Measurements from ENCODE around the gene RPP25L. TPM values are rescaled to one million over a fixed set of nuclear protein-coding genes. Genes with fewer than 3 reads are reported as not detected.

RPP25L gene
- total and polyA plus RNA-seq, 9 of the 15 experiments (the other 6 are each of a cell fraction or from before 2014, with no cell fraction given), result 16.3 to 43.7 (median 29.0) TPM

- Histone ChIP-seq H3K4me2 (ENCODE audit: insufficient read depth, low read length) (no peak overlapping the region), H4K20me1 (replicated peaks; ENCODE audit: control insufficient read depth, insufficient read depth, low read length) (no peaks in the 10 kb centered on the region; the same call in 1 of the 2 replicates), H3K79me2 (ENCODE audit: control insufficient read depth, insufficient read depth, low read length) (no peaks in the 10 kb centered on the region), H3K4me3 (no peak overlapping the region), H3K9ac (ENCODE audit: insufficient read depth in 1 of 2, low read depth in 2 of 2, low read length in 2 of 2) (no peak overlapping the region), H3K27me3 (ENCODE audit: control insufficient read depth in 2 of 2, insufficient read depth in 2 of 2, low read length in 2 of 2) (peaks cover 6 to 68% of the 10 kb centered on the region in 2 experiments; a peak in 4 of 5 replicates), H3K9me1 (ENCODE audit: control insufficient read depth, insufficient read depth, low read length) (no peaks in the 10 kb centered on the region), H3K27ac (ENCODE audit: extremely low read depth, low read depth, low read length) (no peak overlapping the region), H3K4me1 (replicated peaks in 1 of 2; ENCODE audit: control insufficient read depth in 2 of 2, insufficient read depth in 2 of 2, low read length in 2 of 2) (no peaks in the 10 kb centered on the region; a peak in 1 of 5 replicates), H3K9me3 (replicated peaks; ENCODE audit: control insufficient read depth, insufficient read depth, low read depth, low read length) (no peaks in the 10 kb centered on the region), H3K36me3 (ENCODE audit: control insufficient read depth, insufficient read depth, low read length) (no peaks in the 10 kb centered on the region), H2AFZ (ENCODE audit: low read depth, low read length) (no peak overlapping the region)
- no TSS peak for BruUV-seq (replicated peaks)
- ATAC-seq (no peak), DNase-seq (ENCODE audit: extremely low read depth in 1 of 4, low spot score in 3 of 4) (no peak), FAIRE-seq (no peak)
- CTCF ChIA-PET (ENCODE audit: low intra/inter-chr PET ratio), result no interaction called here
- in situ Hi-C loops (cut with MboI) (no loop called here), intact Hi-C loops (cut with micrococcal nuclease) (no loop called here)
- POLR2A ChIA-PET, result no interaction called here
- WGBS (ENCODE audit: insufficient coverage, low coverage, missing lambda C conversion rate), result 5% methylated on average over 5 of the region's 8 CpGs
- TF ChIP-seq ZBTB9 (CRISPR knock-in tag; IDR thresholded peaks at IDR 0.05), result no peak
- no peak for TF ChIP-seq XRCC3 (IDR thresholded peaks at IDR 0.05)
- TF ChIP-seq, protein P1, sequence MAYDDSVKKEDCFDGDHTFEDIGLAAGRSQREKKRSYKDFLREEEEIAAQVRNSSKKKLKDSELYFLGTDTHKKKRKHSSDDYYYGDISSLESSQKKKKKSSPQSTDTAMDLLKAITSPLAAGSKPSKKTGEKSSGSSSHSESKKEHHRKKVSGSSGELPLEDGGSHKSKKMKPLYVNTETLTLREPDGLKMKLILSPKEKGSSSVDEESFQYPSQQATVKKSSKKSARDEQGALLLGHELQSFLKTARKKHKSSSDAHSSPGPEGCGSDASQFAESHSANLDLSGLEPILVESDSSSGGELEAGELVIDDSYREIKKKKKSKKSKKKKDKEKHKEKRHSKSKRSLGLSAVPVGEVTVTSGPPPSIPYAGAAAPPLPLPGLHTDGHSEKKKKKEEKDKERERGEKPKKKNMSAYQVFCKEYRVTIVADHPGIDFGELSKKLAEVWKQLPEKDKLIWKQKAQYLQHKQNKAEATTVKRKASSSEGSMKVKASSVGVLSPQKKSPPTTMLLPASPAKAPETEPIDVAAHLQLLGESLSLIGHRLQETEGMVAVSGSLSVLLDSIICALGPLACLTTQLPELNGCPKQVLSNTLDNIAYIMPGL (CRISPR knock-in tag; IDR thresholded peaks at IDR 0.05), result no peak
- TF ChIP-seq MITF (IDR thresholded peaks at IDR 0.05), result no peak
- no peak for TF ChIP-seq ZKSCAN3 (CRISPR knock-in tag; IDR thresholded peaks at IDR 0.05)
- TF ChIP-seq, protein P2, sequence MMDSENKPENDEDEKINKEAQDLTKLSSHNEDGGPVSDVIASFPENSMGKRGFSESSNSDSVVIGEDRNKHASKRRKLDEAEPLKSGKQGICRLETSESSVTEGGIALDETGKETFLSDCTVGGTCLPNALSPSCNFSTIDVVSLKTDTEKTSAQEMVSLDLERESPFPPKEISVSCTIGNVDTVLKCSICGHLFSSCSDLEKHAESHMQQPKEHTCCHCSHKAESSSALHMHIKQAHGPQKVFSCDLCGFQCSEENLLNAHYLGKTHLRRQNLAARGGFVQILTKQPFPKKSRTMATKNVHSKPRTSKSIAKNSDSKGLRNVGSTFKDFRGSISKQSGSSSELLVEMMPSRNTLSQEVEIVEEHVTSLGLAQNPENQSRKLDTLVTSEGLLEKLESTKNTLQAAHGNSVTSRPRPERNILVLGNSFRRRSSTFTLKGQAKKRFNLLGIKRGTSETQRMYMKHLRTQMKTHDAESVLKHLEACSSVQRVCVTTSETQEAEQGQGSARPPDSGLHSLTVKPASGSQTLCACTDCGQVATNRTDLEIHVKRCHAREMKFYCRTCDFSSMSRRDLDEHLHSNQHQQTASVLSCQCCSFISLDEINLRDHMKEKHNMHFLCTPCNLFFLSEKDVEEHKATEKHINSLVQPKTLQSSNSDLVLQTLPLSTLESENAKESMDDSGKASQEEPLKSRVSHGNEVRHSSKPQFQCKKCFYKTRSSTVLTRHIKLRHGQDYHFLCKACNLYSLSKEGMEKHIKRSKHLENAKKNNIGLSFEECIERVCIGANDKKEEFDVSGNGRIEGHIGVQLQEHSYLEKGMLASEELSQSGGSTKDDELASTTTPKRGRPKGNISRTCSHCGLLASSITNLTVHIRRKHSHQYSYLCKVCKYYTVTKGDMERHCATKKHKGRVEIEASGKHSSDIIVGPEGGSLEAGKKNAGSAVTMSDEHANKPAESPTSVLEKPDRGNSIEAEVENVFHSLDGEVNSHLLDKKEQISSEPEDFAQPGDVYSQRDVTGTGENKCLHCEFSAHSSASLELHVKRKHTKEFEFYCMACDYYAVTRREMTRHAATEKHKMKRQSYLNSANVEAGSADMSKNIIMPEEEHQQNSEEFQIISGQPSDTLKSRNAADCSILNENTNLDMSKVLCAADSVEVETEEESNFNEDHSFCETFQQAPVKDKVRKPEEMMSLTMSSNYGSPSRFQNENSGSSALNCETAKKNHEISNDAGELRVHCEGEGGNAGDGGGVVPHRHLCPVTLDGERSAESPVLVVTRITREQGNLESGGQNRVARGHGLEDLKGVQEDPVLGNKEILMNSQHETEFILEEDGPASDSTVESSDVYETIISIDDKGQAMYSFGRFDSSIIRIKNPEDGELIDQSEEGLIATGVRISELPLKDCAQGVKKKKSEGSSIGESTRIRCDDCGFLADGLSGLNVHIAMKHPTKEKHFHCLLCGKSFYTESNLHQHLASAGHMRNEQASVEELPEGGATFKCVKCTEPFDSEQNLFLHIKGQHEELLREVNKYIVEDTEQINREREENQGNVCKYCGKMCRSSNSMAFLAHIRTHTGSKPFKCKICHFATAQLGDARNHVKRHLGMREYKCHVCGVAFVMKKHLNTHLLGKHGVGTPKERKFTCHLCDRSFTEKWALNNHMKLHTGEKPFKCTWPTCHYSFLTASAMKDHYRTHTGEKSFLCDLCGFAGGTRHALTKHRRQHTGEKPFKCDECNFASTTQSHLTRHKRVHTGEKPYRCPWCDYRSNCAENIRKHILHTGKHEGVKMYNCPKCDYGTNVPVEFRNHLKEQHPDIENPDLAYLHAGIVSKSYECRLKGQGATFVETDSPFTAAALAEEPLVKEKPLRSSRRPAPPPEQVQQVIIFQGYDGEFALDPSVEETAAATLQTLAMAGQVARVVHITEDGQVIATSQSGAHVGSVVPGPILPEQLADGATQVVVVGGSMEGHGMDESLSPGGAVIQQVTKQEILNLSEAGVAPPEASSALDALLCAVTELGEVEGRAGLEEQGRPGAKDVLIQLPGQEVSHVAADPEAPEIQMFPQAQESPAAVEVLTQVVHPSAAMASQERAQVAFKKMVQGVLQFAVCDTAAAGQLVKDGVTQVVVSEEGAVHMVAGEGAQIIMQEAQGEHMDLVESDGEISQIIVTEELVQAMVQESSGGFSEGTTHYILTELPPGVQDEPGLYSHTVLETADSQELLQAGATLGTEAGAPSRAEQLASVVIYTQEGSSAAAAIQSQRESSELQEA (IDR thresholded peaks at IDR 0.05; ENCODE audit: low read depth), result no peak
- TF ChIP-seq, protein P3, sequence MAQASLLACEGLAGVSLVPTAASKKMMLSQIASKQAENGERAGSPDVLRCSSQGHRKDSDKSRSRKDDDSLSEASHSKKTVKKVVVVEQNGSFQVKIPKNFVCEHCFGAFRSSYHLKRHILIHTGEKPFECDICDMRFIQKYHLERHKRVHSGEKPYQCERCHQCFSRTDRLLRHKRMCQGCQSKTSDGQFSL (CRISPR knock-in tag; IDR thresholded peaks at IDR 0.05), result no peak
- TF ChIP-seq, protein P3 (tag; IDR thresholded peaks at IDR 0.05), result no peak
- TF ChIP-seq ZNF134 (CRISPR knock-in tag; conservative IDR thresholded peaks at IDR 0.05), result no peak
- no peak for TF ChIP-seq HDGF (IDR thresholded peaks at IDR 0.05)
Observed at GRCh38 chr9:34566322-34566721, 45.6 kb downstream of the RPP25L start.

All from K562 (cell line).